Activated T-cell treated with anti-CD3 and anti-CD28 coated beads for 24 hours (primary cell): ENCODE data around the gene AGRP.
"Not testable (repeated sequence)": the region's sequence is repeated elsewhere in the genome, so short reads cannot be mapped to it uniquely, and the experiment has no call there.

ENCODE experiments used
- DNase-seq: peaks from one replicate; pipeline ENCODE4 v3.0.0-alpha.2; 2020; ENCODE audit warnings: low read depth

Gene AGRP, protein sequence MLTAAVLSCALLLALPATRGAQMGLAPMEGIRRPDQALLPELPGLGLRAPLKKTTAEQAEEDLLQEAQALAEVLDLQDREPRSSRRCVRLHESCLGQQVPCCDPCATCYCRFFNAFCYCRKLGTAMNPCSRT

DNA sequence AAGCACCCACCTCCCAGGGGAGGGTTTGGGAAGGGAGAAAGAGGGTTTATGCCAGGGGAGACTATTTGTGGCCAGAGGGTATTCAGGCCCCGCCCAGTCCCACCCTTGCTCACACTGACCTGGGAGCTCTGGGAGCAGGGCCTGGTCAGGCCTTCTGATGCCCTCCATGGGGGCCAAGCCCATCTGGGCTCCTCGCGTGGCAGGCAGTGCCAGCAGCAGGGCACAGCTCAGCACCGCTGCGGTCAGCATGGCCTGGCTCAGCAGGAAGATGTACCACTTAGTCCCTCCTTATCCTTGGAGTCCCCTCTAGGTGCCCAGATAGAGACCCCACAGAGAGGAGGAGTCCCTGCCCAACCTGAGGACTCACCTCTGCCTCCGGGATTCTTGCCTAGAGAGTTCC is at the start of gene AGRP:
AGRP (minus strand) TSS at position 398 of the 400 bp plus-strand sequence; CDS start at position 249, 149 bp downstream.
- no peak for DNase-seq

DNA sequence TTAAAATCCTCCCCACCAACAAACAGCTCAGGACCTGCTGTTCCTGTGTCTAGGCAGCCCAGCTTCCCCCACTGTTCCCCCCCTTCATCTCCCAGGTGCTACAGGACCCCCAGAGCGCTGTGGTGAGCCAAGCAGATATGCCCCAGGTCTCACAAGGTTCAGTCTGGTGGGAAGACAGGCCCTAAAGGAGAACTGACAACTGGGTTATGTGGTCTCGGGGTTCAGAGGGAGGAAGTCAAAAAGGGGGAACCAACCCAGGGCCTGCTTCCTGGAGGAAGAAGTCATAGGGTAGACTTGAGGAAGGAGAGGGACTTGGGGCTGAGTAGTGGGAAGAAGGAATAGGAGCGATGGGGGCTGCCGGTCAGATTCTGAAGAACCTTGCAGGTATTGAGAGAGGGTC is 47.9 kb upstream of the AGRP start:
- DNase-seq = no peak

DNA sequence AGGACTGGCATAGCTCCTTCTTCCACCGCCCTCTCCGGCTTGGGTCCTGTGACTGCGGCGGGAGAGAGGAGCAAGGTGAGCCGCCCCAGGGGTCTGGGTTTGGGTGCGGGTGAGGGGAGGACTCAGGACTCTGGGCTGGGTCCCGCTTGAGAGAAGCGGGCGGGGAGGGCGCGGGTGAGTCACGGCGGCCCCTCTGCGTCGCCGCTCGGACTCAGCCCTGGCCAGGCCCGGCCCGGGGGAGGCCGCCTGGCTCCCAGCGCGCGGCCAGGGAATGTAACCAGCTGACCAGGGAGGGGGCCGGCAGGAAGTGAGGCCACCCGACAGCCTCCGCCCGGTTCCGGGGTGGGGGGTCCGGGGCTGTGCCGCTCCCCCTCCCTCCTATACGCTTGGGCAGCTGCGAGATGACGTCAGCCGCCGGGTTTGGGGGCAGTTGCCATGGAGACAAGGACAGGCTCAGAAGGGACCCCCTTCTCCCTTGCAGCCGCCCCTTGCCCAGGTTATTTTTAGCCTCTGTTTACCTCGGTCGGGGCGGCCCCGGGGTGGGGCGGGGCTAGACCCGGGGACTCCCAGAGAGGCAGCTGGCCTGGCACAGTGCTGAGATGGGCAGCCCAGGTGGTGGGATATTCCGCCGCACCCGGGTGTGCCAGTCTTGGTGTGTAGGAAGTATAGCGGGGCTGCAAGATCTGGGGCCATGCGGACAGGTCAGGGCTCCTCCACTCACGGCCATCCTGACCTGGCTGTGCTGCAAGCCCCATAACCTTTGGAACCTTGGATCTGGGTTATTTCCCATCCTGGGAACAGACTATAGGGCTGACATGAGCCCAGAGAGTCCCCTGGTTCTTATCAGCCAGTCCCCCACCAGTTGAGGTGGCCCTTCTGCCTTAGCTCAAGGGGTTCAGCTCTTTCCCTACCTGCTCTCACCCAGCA is 46.9 kb upstream of the AGRP start:
- no peak for DNase-seq

DNA sequence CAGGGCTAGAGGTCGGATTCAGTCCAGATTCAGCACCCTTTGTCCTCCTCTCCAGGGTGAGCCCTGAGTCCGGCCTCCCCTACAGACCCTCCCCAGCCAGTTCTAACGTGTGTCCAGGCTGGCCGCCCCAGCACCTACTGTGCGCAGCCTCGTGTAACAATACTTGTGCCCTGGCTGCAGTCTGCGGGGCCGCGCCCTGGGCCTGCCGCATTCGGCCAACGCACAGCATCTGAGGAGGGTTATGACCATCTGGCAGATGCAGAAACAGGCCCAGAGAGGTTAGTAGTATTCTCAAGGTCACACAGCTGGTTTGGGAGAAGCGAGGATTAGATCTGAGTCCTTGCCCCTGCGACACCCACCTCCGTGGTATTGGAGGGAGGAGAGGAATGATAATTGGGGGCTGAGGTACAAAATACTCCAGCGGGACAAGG is 46.2 kb upstream of the AGRP start:
- DNase-seq = no peak

DNA sequence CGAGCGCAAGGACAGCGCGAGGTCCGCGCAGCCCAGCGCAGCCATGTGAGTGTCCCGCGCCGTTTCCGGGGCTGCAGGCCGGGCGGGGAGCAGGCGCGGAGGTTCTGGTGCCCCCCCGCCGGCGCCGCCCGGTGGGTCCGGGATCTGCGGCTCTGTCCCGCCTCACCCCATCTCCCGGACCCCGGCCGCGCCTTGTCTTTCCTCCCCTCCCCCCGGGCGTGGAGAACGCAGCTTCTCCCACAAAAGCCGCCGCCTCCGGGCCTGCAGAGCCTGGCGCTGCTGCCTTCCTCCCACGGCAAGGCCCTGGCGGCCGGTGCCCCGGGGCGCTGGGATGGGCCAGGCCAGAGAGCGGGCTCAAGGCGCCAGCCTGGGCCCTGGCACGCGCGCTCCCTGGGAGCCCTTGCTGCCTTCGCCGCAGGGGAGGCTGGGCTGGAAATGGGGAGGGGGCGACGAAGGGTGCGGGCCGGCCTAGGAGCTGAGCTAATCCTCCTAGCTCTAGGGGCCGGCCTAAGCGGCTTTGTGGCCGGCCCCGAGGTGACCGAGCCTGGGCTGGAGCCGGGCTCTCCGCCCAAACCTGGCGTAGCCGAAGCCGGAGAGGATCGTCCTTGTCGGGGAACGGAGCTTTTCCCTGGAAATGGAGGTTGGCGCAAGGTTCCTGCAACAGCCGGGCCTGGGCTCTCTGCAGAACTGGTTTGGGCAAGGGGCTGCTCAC is 45.7 kb upstream of the AGRP start:
- no peak for DNase-seq

DNA sequence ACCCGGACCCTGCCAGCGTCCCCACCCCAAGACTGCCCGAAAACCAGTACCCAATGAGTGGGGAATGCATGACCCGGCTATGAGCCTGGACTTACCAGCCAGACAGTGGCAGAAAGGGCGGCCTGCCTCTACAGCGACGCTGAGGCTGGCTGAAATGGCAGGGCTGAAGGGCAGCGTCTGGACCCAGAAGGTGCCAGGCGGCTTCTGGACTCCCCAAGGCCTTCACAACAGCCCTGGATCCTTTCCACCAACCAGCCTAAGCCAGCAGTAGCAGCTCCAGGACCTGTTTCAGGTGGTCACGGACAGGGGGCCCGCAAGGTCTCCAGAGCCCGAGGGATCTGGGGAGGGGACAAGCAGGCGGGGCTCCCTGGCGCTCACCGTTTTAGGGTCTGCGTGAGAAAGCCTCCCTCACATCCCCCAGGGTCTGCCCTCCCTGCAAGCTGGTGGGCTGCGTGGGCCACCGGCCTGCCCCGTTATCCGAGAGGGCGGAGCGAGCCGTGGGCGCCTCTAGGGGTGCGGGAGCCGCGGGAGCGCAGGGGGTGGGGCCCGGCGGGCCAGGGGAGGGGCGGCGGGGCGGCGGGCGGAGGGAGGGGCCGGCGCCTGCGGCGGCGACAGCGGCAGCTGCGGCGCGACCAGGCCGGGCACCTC is 45.0 kb upstream of the AGRP start, which contains the start of gene RIPOR1:
RIPOR1 (plus strand) TSS at position 608 of the 648 bp plus-strand sequence. CDS start 9,618 bp downstream, outside the sequence.
- DNase-seq = no peak

DNA sequence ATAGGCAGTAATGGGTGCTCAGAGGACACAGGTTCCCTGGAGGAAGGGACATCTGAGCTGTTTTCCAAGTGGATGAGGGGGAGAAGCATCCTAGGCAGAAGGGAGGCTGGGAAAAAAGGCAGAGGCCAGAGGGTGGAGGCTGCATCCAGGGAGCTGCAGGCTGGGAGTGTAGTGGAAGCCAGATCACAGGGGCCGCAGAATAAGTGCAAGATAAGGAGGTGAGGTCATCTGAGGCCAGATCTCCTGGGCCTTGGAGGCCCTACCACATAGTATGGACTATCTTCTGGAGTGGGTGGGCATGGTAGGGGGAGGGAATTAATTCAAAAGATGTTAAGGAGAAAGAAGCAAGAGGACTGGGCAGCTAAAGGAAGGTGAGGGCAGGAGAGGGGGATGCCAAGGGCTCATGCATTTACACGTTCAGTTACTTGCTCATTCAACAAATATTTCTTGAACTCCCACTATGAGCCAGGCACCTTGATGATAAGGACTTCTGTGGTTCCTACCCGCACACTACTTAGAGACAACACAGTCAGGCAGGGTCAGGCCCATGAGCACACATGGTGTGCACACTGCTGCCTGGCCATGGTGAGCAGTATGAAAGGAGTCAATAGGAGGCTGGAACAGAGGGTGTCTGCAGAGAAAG is 42.9 kb upstream of the AGRP start:
- DNase-seq = no peak

DNA sequence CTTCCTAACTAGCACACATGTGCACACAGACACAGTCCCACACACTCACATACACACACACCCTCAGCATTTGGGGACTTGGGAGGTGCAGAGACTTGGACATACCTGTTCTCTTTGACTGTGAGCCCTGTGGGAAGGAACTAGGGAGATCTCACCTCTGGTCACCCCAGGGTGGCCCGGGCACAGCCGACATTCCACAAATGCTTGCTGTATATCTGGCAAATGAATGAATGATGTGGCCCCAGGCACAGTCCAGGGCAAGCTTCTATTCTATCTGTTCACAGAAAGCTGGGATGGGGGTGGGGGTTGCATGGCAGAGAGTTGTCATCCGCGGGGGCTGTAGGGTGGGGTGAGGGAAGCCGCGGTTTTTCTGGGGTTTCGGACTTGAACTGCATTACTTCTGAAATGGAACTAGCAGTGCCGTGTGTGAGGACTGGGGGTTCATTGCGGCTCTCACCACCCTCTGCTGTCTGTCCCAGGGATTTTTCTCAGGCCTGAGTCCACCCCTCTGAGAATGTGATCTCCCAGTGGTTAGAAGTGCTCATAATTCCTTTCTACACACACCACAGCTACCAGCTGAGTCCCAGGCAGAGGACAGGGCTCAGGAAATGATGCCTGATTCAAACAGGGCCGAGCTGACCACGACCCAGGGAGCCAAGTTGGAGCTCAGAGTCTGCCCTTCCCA is 42.0 kb upstream of the AGRP start:
- DNase-seq = no peak

DNA sequence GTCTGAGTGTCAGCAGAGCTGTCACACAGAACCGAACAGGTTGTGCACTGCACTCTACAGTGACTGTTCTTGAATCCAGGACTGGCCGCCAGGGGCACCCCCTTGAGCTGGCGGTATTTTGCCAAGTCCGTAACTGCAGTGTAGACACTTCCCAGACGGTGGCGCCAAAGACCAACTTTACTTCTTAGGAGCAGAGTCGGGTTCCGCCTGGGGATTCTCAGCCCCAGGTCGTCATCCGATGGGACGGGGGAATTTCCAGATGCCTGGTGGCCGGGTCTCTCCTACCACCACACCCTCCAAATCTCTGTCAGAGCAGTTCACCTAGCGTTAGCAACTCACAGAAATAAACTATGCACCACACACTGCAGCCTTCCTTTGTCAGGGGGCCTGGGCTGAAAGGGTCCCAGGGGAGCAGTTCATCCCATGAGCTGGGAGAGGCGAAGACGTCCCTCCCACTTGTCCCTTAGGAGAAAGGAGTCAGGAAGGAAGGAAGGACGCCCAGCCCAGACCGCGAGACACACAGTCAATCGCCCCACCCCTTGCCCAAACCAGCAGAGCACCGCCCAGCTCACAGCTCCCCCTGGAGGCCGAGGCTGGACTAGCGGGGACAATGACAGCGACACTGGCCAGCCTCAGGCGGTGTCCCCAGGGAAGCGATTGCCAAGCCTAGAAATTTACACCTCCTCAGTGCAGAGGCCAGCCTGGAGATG is 37.9 kb upstream of the AGRP start:
- peak; percentile 97 for DNase-seq

DNA sequence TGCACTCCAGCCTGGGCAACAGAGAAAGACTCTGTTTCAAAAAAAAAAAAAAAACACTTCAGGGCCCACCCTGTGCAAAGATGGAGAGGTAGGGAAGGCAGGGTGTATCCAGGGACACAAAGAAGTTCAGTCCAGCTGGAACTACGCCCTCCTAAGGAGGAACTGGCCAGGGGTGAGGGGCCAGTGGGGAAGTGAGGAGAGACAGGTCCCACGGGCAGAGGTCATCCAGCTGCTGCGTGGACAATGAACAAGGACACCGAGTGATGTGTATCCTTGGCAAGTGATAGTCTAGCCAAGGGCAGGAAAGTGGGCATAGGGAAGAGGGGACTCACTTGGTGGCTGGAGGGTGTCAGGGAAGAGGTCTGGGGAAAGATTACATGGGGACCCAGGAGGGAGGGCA is 35.9 kb upstream of the AGRP start:
- no peak for DNase-seq

DNA sequence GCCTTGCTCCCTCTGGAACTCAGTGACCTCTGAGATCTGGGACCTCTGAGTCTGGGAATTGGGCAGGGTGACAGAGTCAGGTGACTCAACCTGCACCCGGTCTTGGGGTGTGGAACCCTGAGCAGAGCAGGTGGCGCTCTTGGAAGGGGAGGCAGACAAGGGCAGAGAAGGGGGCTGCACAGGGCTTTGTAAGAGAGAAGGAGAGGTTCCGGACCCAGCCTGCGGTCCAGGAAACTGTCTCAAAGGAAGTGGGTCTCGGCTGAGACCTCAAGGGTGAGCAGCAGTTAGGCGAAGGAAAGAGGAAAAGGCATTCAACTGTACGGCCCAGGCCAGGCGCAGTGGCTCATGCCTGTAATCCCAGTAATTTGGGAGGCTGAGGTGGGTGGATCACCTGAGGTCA is 35.3 kb upstream of the AGRP start:
- DNase-seq = no peak

DNA sequence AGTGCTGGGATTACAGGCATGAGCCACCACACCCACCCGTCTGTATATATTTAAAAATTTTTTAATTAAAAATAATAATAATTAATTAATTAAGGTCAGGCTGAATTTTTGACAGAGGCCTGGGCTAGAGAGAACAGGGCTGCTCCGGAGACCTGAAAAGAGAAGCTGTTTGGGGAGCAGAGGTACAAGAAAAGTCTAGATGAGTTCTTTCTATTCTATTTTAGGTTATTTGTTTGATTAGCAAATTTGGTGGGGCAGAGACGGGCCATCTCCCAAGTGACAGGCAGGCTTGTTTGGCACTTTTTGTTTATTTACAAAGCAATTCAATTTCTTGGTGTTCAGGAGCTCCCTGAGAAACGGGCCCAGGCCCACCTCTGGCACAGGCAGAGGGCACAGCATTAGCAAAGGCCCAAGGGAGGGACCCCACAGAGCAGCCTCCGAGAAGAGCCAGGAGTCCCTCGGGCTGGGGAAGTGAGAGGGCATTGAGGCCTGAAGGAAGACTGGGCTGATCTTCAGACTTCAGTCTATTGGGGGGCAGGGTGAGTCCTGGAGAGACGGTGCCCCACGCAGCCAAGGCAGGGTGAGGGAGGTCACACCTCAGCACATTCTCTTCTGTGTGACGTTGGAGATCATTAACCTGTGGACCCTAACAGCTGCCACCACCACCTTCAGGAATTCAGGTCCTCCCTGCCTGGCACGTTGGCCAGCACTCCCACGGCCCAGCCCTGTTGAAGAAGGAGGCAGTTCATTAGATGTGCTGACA is 34.5 kb upstream of the AGRP start:
- no peak for DNase-seq

DNA sequence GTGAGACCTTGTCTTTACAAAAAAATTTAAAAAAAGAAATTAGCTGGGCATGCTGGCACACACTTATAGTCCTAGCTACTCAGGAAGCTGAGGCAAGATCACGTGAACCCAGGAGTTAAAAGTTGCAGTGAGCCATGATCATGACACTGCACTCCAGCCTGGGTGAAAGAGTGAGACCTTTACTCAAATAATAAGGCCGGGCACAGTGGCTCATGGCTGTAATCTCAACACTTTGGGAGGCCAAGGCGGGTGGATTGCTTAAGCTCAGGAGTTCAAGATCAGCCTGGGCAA is 33.8 kb upstream of the AGRP start:
- no peak for DNase-seq

DNA sequence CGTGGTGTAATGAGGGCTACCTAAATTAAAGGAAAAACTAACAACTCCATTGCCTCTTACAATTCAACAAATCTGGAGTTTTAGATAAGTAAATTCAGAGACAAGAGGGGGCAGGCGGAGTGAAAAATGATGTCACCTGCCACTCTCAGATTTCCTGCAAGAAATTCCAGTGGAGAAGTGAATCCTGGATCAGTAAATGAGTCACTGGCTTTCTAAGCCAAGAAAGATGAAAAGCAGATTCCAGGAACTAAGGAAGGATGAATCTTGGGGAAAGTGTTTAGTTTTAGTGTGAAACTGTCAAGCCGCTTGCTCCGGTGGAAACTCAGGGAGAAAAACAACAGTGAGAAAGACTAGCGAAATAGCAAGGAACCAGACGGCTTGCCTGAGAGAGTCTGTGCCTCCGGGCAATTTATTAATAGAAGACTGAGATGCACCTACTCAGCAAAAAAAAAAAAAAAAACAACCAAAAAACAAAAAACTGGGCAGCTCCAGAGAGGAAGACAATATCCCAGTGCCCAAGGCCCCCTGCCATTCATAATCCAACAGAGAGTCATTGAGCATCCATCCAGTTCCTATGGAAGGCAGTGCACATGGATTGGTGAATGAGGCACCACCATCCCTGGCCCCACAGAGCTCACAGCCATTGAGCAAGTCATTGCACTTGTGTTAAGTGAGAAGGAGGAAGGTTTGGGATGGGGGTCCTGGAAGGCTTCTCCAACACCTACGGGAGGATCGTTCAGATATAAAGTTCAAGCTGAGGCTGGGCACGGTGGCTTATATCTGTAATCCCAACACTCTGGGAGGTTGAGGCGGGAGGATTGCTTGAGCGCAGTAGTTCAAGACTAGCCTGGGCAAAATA is 33.2 kb upstream of the AGRP start:
- no peak for DNase-seq

DNA sequence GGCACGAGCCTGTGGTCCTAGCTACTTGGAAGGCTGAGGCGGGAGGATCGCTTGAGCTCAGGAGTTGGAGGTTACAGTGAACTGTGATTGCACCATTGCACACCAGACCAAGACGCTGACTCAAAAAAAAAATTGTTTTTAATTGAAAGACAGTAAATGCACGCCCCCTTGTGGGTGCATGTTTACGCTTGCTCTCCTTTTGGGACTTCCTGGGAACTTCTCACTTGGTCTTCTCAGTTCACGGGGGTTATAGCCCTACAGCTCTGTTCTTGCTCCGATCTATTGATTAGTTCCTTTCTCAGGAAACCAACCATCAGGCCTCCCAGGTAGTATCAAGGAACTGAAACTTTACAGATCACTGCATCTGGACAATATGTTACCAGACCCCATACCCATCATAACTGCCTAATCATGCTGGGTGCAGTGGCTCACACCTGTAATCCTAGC is 31.1 kb upstream of the AGRP start:
- DNase-seq = peak; percentile 67

DNA sequence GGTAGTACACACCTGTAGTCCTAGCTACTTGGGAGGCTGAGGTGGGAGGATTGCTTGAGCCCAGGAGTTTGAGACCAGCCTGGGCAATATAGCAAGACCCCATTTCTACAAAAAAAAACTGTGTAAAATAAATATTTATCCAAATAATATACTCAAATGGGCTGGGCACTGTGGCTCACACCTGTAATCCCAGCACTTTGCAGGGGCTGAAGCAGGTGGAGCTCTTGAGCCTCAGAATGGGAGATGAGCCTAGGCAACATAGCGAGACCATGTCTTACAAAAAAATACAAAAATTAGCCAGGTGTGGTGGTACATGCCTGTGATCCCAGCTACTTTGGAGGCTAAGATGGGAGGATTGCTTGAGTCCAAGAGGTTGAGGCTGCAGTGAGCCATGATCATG is 30.5 kb upstream of the AGRP start:
- DNase-seq = not testable (repeated sequence)

DNA sequence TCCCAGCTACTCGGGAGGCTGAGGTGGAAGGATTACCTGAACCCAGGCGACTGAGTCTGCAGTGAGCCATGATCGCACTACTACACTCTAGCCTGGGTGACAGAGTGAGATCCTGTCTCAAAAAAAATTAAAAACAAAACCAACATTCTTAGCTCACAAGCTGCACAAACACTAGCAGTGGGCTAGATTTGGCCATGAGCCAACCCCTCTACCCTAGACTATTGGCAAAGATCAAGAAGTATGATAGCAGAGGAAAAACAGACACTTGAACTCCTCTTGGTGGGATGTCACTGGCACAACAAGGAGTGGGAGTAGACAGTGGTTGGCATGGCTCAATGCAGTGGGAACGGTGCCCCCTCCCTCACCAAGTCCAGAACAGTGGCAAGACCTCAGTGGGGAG is 25.7 kb upstream of the AGRP start:
- no peak for DNase-seq

DNA sequence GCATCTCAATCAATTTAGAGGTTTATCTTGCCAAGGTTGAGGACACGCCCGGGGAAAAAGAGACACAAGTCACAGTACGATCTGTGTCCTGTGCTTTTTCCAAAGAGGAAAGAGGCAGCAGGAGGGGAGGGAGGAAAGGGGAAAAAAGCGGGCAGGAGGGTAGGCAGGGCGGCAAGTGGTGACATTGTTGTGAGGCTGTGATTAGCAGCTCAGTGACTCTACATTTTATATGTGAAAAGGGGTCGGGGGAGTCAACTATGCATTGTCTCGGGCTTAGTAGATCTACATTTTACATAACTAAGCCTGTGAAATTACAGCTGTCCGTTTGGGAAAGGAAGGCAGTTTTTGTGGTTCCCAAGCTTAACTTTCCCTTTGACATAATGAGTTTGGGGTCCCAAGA is 23.1 kb upstream of the AGRP start:
- no peak for DNase-seq
